ENCODE results near the gene CTSD. TPM values are rescaled to one million over a fixed set of nuclear protein-coding genes. Genes with fewer than 3 reads are reported as not detected.

CTSD gene
- total RNA-seq, 1 donor from 2014 or later: 1,385 TPM

DNA sequence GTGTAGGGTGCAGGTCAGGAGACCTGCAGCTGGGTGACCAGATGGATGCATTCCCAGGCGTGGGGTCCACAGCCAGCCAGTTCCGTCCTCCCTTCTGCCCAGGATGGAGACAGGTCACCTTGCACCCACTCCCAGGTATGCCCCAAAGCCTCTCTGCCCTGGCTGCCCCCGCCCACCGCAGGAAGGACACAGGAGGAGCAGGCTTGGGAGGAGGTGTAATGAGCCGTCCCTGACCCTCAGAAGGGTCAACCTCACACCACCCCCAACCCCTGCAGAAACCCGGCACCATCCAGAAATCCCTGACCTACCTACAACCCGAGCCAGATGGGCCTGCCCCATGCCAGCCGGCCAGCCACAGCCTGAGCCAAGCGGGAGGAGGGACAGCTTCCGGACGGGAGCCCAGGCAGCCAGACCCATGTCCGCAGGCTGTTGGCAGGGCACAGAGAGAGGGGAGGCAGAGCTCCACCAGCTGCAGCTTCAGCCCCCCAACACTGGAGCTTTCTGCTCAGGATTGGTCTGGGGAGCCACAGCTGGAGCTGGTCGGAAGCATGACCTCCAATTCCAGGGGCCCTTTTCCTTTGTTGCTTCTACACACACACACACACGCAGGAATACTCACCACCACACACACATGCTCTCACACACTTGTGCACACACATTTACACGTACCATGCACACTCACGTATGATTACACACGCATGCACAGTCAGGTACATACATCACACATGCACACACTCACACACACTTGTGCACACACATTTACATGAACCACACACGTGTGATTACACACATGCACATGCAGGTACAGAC, 18.6 kb downstream of the CTSD start:
- peak; percentile 48 for DNase-seq (ENCODE audit: low spot score)

DNA sequence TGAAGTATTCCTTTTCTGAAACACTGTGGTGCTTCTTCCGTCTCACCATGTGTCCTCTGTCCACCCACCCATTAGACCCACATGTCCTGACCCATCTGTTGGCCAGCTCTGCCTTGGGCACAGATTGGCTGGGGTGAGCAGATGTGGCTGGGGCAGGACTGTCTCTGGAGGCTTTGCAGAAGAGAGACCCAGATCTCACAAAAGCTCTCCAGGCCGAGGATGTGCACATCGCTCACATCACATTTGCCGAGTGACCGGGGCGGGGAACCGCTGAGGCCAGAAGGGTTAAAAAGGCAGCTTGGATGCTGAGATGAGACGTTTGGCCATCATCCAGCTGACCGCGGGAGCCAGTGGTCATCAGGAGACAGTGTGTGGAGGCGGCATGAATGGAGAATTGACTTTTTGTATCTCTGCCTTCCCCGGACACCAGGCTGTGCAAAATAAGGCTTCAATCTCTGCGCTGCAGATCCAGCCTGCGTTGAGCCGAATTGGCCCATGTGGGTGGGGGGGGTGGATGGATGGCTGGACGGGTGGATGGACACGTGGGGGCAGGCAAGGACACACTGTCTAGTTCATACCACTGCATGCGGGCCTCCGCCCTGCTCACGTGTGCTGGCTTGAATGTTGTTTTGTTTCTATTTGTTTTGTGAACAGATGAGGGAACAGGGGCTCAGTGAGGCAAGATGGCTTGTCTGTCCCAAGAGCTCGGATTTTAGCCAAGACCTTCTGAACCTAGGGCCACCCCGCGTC, 19.4 kb downstream of the CTSD start:
- peak; percentile 47 for DNase-seq (ENCODE audit: low spot score)

DNA sequence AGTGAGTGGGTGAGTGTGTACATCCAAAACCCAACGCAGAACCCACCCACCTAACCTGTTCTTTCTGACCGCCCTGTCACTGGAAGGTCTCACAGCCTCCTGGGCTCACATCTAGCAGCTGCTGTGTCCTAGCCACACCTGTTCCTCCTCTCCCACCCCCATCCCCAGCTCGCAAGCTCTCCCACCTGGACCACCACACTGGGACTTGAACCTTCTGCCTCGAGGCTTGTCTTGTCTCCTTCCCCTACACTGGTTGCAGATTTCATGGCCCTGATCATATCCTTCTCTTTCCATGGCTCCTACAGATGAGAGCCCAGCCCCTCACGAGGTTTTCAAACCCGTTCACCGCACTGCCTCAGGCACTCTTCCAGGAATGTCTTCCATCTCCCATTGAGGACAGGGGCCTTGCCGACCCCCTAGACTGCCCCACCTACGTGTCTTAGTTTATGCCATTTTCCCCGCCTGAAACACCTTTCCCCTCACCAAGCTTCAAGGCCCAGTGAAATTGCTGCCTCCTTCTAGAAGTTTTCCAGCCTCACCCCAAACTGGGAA, 20.1 kb downstream of the CTSD start:
- peak; percentile 42 for DNase-seq (ENCODE audit: low spot score)

DNA sequence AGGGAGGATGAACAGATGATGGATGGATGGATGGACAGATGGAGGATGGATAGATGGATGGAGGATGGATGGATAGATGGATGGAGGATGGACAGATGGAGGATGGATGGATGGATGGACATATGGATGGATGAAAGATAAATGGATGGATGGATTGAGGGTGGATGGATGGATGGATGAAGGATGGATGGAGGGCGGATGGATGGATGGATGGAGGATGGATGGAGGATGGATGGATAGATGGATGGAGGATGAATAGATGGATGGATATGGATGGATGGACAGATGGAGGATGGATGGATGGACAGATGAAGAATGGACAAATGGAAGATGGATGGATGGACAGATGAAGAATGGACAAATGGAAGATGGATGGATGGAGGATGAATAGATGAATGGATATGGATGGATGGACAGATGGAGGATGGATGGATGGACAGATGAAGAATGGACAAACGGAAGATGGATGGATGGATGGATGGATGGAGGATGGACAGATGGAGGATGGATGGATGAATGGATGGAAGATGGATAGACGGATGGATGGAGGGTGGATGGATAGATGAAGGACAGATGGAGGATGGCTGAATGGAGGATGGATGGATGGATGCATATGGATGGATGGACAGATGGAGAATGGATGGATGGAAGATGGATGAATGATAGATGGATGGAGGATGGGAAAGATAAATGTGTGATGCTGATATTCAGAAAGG, 20.7 kb downstream of the CTSD start:
- no peak for DNase-seq (ENCODE audit: low spot score)

DNA sequence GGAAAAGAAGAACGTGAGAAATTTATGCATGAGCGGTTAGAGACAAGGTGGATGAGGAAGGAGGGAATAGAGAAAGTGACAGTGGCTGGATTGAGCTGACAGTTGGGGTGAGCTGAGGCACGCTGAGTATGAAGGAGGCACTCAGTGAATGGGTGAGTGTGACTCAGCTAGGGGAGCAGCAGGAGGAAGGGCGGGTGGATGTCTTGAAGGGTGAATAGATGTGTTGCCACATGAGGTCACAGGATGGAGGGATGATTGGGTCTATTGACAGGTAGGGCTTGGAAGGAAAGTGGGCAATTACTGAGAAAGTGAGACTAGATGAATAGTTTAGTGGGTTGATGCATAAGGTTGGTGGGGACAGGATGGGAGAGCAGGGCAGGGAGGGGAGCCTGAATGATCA, 21.4 kb downstream of the CTSD start:
- peak; percentile 41 for DNase-seq (ENCODE audit: low spot score)

DNA sequence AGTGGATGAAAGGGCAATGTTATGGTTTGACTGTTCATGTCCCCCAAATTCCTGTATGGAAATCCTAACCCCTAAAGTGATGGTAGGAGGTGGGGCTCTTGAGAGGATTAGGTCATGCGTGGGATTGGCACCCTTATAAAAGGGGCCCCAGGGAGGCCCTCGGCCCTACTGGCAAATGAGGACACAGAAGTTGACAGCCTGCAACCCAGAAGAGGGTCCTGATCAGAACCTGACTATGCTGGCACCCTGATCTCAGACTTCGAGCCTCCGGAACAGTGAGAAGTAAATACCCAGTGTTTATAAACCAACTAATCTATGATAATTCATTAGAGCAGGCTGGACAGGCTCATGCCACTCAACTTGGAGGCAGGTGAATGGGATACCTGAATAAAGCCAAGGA, 22.0 kb downstream of the CTSD start:
- DNase-seq (ENCODE audit: low spot score): peak; percentile 36

DNA sequence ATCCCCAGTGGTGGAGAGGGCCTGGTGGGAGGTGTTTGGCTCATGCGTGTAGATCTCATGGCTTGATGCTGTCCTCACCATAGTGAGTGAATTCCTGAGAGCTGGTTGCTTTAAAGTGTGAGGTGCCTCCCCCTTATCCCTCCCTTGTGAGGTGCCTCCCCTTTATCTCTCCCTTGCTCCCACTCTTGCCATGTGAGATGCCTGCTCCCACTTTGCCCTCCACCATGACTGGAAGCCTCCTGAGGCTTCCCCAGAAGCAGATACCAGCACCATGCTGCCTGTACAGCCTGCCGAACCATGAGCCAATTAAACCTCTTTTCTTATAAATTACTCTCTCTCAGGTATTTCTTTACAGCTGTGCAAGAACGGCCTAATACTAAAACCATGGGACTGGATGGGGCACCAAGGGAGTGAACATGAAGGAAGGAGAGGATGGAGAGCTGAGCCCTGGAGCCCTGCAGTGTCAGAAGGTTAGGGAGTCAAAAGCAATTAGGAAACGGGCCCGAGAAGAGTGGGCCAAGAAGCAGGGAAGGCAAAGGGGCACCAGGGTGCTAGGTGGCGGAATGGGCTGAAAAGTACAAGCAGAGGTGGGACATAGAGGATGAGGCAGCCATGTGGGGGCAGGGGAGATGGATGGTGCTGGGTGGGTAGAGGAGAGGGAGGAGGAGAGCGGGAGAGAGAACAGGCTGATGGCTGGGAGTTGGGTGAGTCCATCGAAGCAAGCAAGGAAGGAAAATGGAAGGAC, 22.8 kb downstream of the CTSD start:
- peak; percentile 44 for DNase-seq (ENCODE audit: low spot score)

DNA sequence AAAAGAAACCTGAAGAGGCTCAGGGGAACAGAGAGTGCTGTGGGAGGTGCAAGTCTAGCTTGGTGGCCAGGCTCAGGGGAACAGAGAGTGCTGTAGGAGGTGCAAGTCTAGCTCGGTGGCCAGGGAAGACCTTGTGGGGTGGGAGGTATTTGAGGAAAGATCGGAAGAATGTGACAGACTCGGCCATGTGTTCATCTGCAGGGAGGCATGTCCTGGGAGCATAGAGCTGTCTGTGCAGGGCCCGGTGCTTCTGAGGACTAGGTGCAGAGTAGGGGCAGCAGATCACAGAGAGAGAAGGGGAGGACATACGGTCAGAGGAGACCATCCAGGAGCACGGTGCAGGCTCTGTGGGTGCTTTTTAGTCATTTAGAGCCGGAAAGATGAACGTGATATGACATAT, 24.2 kb downstream of the CTSD start:
- DNase-seq (ENCODE audit: low spot score): no peak

DNA sequence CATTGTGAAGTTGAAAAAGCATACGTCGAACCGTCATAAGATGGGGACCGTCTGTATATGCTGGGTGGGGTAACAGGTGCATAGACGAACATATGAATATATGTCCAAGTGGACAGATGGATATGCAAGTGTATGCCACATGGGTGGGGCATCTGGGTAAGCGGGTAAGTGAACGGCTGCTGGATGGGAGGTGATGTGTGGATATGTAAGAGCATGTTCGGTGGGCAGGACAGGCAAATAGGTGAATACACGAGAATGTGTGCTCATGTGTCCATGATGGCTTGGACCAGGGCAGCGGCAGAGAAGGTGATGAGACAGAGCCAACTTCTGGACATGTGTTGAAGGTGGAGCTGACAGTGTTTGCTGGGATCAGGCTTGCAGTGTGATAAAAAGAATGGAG, 25.3 kb downstream of the CTSD start:
- DNase-seq (ENCODE audit: low spot score): no peak

DNA sequence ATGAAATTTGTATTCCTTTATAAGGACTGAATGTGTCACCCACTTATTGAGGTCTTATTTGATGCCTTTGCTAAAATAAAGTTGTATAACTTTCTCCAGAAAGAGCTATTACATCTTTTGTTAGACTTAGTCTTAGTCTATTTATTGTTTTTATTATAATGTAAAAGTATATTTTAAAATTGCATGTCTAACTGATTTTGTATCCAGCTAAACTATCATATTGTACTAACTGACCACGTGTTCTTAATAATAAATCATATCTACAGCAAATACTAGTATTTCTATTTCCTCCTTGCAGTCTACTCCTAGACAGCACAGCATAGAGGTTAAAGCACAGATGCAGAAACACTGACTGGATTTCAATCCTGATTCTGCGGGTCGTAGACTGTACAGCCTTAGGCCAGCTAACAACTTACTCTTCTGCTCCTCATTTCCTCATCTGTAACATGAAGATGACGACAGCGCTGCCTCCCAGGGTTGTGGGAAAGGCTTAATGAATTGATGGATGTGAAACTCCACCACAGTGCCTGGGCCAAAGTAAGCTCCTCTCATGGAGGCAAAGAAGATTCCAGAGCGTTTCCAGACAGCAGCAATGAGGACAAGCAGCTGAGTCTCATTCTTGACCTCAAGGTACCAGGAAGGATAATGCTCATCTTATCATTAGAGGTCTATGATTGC, 26.5 kb downstream of the CTSD start:
- DNase-seq (ENCODE audit: low spot score): no peak

DNA sequence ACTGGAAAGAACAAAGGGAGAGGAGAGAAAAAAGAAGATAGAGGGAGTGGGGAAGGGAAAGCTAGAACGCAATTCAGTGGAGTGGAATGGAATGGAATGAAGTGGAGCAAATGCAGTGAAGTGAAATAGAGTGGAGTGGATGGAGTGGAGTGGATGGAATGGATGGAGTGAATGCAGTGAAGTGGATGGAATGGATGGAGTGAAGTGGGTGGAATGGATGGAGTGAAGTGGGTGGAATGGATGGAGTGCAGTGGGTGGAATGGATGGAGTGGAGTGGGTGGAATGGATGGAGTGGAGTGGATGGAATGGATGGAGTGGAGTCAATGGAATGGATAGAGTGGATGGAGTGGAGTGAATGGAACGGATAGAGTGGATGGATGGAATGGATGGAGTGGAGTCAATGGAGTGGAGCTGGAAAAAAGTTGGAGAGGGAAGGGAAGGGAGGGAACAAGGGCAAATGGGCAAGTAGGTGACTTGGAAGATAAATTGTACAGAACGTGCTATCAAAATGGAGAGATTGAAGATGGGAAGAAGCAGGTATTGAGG, 27.2 kb downstream of the CTSD start:
- DNase-seq (ENCODE audit: low spot score): no peak

DNA sequence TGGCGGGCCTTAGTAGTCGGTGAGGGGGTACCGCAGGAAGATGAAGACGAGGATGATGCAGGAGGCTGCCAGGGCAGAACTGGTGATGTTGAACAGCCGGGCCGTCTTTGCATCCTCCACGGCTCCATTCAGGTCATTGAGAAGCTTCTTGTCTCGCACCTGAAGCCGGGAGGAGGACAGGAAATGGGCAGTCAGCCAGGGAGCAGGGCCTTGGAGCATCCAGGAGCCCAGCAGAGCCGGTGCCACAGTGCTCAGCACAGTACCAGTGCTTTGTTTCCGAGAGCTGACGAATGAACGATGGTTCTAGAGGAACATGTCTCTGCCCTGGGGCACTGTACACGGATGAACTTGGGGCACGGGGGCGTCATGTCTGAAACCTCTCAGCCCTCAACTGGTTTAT, 28.5 kb downstream of the CTSD start:
- DNase-seq (ENCODE audit: low spot score): no peak

DNA sequence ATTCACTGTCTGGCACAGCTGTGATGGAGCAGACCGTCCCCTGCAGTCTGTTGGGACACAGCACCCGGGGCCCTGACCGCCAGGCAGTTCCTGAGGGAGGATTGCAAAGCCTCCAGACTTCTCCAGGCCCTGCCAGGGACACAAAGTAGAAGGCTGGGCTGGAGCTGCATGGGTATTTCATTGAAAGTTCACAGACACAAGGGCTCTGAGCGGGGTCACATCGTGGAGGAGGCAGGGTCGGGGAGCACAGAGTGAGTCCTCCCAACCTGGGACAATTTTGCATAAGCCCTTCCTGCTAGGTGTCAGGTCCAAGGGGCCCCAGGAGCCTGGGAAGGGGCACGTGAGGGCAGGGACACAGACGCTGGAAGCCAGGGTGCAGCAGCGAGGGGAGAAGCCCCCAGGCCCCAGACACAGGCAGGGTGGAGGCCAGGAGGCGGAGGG, 29.1 kb downstream of the CTSD start:
- DNase-seq (ENCODE audit: low spot score): no peak

DNA sequence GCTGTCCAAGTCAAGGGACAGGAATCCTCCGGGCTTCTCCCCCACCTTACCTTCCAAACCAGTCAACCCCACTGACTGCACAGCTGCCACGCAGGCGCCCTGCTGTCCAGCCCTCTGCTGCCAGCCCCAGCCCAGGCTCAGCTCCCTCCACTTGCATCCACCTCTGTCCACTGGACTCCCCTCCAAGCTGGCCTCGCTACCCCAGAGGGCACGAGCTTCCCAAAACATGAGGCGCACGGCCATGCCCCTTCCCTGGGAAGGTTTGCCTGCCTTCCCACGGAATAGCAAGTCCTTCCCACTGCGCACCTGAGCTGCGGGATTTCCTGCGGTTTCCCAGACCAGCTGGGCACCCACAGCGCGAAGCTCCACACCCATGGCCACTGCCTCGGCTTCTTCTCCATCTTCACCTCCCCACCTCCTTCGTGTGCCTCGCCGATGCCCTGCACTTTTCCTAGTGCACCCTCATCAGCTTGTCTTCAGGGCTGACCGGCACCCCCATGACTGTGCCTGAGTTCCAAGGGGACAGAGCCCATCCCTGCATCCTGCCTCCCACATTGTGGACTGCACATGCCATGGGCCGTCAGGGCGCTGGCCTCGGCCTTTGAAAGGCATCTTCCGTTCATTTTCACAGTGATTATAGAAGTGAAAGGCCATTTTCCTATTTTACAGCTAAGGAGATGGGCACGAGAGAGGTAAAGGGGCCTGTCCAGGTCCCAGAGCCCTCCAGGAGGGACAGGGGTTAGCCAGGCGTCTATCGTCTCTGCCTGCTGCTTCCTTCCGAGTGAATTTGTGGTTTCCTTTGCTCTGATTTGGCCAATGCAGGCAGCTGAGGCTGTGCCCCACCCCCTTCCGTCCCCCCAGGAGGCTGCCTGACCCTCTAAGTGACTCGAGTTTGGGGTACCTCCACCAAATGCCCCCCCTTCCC, 29.7 kb downstream of the CTSD start:
- peak; percentile 42 for DNase-seq (ENCODE audit: low spot score)

DNA sequence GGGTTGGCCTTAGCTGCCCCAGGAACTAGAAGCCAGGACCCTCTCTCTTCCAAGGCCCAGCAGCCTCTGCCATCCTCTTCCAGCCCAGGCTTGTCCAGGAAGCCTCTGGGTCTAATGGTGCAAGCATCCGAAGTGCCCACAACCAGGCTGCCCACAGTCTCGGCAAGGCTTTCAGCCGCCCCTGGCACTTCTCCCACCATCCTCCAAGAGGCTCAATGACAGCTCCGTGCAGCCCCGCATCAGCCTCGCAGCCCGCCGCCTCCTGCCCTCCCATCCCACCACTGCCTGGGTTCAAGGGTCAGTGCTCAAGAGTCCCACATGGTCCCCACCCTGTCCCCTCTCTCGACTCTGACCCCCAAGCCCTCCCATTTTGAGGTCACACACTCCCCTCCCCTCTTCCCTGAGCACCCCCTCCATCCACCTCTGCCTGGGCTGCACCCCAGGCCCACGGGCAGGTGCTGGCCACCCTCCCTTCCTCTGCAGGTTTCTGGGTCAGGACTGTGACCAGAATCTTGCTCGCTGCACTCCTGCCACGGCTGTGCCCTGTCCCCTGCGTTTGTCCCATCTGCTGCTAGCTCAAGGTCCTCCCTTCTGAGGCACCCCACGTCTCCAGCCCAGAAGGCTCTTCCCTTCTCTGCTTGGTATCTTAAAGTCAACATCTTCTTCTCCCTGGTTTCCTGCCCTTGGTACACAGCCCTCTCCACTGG, 30.6 kb downstream of the CTSD start:
- DNase-seq (ENCODE audit: low spot score): no peak

DNA sequence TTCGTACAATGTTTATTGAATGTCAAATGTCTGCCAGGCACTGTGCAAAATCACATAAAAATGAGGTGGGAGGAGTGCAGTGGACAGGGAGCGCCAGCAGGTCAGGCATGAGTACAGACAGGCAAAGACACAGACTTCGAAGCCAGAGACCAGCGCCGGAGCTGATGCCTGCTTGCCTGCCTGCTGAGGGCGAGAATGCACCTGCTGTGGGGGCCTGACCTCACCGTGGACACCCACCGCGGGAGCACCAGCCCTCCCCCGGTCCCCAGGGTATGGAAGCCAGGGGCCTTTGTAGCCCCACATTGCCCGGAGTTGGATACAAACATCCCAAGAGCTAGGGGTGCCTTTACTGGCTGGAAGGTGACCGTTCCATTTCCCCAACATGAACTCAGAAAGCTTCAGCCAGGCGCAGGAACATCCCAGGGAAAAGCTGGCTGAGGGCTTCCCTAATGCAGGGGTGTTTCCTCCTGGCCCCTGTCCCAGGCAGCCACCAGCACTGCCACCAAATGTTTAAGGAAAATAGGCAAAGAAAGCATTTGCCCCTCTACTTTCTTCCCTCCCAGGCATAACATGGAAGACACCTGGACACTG, 31.2 kb downstream of the CTSD start:
- DNase-seq (ENCODE audit: low spot score): no peak

DNA sequence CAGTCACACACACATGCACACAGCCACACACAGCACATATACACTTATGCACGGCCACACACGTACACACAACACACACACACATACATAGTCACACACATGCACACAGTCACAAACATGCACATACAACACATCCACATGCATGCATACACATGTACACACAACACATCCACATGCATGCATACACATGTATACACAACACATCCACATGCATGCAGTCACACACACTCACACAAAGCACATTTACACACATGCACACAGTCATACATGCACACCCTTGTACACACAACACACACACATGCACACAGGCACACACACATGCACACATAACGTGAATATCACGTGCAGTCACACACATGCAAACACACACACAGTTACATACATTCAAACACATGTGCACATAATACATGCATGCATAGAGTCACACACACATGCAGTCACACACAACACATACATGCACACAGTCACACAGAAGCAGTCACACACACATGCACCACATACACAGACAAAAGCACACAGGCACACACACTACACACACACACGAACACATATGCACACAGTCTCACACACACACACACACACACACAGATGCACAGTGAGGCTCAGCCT, 32.2 kb downstream of the CTSD start:
- no peak for DNase-seq (ENCODE audit: low spot score)

DNA sequence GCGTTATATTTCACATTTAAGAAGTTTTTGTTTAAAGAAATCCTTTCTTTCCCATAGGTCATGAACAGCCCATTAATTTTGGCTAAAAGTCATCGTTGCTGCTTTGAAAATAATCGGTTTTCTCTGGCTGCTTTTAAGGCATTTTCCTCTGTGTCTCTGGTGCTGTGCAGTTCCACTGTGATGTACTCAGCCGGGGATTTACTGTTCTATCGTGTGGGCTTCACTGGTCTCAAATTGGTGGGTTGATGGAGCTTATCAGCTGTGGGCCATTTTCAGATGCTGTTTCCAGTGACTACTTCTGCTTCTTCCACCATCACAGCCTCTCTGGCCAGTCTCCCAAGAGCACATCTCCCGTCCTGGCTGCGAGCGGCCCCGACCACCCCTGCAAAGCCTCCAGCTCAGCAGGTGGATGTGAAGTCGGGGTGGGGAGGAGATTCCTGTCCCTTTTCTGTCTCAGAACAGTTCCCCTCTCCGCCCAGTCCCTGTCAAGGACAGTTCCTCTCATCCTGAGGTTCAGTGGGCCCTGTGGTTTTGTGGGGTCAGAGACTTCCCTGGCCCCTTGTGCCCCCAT, 33.6 kb downstream of the CTSD start:
- DNase-seq (ENCODE audit: low spot score): no peak

Data from ureter (tissue), 1 donor.